ENCODE measurements around the gene ABI2. TPM values are rescaled to one million over a fixed set of nuclear protein-coding genes. Genes with fewer than 3 reads are reported as not detected.
"Not testable (repeated sequence)": the region's sequence is repeated elsewhere in the genome, so short reads cannot be mapped to it uniquely, and the experiment has no call there.

The ABI2 gene
- total and polyA plus RNA-seq, 4 donors = 5.4 to 10.5 (median 7.6) TPM

DNA sequence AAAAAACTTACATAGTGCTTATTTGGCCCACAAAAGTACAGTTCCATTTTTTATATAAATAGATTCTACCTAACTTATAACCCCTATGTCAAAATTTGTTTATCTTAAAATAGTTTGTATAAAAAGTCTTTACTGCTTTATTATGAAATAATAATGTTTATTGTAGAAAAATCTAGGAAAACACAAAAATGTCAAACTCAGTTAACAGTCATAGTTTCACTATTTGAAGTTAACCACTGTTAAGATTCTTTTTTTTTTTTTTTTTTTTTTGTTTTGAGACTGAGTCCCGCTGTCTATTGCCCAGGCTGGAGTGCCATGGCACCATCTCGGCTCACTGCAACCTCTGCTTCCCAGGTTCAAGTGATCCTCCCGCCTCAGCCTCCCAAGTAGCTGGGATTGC lies 26.5 kb upstream of the ABI2 start:
- Histone ChIP-seq H3K27ac (ENCODE audit: low read depth in 1 of 2, low read length in 2 of 2) (no peak overlapping the region), H3K27me3 (ENCODE audit: control insufficient read depth in 4 of 4, insufficient read depth in 4 of 4, low read length in 3 of 4) (no peaks in the 10 kb centered on the region), H3K9ac (ENCODE audit: low read depth in 1 of 2, low read length in 2 of 2) (no peak overlapping the region), H3K9me3 (ENCODE audit: control insufficient read depth in 4 of 4, low read length in 3 of 4) (no peaks in the 10 kb centered on the region), H3K4me1 (ENCODE audit: control insufficient read depth in 4 of 4, insufficient read depth in 4 of 4, low read length in 3 of 4) (no peaks in the 10 kb centered on the region), H3K36me3 (ENCODE audit: control insufficient read depth in 4 of 4, insufficient read depth in 3 of 4, low read depth in 1 of 4, low read length in 3 of 4) (peaks cover 2 to 4% (median 3%) of the 10 kb centered on the region in 4 donors), H3K4me3 (ENCODE audit: low read depth in 1 of 3, low read length in 3 of 3) (no peak overlapping the region)
- no peak for DNase-seq (ENCODE audit: low spot score)
- TF ChIP-seq, protein P1, sequence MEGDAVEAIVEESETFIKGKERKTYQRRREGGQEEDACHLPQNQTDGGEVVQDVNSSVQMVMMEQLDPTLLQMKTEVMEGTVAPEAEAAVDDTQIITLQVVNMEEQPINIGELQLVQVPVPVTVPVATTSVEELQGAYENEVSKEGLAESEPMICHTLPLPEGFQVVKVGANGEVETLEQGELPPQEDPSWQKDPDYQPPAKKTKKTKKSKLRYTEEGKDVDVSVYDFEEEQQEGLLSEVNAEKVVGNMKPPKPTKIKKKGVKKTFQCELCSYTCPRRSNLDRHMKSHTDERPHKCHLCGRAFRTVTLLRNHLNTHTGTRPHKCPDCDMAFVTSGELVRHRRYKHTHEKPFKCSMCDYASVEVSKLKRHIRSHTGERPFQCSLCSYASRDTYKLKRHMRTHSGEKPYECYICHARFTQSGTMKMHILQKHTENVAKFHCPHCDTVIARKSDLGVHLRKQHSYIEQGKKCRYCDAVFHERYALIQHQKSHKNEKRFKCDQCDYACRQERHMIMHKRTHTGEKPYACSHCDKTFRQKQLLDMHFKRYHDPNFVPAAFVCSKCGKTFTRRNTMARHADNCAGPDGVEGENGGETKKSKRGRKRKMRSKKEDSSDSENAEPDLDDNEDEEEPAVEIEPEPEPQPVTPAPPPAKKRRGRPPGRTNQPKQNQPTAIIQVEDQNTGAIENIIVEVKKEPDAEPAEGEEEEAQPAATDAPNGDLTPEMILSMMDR (IDR thresholded peaks at IDR 0.05; ENCODE audit: low read depth, low read length, missing input control) = no peak
- TF ChIP-seq SP1 (IDR thresholded peaks at IDR 0.05) (no peak), REST (IDR thresholded peaks at IDR 0.05) (no peak), NR2F2 (IDR thresholded peaks at IDR 0.05) (no peak), GABPA (IDR thresholded peaks at IDR 0.05 in 1 of 2, conservative IDR thresholded peaks at IDR 0.05 in 1 of 2) (no peak), EGR1 (IDR thresholded peaks at IDR 0.05; ENCODE audit: low read depth in 2 of 2) (no peak), JUND (IDR thresholded peaks at IDR 0.05) (no peak)
- WGBS = 98% methylated on average over 3 of the region's 3 CpGs

- H3K27me3 ChIP-seq (ENCODE audit: control insufficient read depth in 4 of 4, insufficient read depth in 4 of 4, low read length in 3 of 4); H3K36me3 ChIP-seq (ENCODE audit: control insufficient read depth in 4 of 4, insufficient read depth in 3 of 4, low read depth in 1 of 4, low read length in 3 of 4); H3K27ac ChIP-seq (ENCODE audit: low read depth in 1 of 2, low read length in 2 of 2); H3K9me3 ChIP-seq (ENCODE audit: control insufficient read depth in 4 of 4, low read length in 3 of 4); DNase-seq (ENCODE audit: low spot score); H3K4me1 ChIP-seq (ENCODE audit: control insufficient read depth in 4 of 4, insufficient read depth in 4 of 4, low read length in 3 of 4); H3K9ac ChIP-seq (ENCODE audit: low read depth in 1 of 2, low read length in 2 of 2); H3K4me3 ChIP-seq (ENCODE audit: low read depth in 1 of 3, low read length in 3 of 3): not testable (repeated sequence)
- 97% methylated on average over 8 of the region's 8 CpGs for WGBS
Observed at GRCh38 chr2:203302586-203302985, 25.6 kb upstream of the ABI2 start.

DNA sequence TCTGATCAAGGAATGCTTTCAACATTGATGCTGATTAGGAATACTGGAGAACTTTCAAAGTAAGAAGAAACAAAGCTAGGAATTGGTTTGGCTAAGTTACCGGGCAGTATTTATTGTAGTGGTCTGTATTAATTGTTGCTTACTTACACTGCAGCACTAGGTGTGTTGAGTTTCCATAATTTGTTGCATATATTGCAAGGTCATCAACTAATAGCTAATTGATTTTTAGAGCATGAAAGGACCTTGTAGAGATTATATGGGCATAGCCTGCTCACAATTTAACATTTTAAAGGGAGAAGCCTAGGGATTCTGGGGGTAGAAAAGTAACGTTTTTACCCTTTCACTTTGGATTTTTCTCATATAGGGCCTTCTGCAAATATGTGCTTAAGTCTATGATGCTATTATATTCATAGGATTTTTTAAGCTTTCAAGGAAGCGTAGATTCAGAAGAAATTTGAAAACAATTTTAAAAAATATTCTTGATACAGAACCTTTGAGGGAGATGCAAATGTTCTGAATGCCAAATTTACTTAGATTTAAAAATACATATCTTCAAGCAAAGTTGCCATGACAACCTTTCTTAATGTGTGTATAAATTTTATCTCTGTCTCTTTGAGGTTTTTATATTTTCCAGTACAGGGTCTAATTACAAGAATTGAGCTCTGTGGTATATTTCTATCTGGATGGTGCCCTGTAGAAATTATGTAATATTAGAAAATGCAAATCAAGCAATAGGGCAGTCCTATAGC lies 17.3 kb upstream of the ABI2 start:
- WGBS = 92% methylated on average over 3 of the region's 3 CpGs
- H3K4me3 ChIP-seq (ENCODE audit: low read depth in 1 of 3, low read length in 3 of 3) = no peak overlapping the region
- H3K36me3 ChIP-seq (ENCODE audit: control insufficient read depth in 4 of 4, insufficient read depth in 3 of 4, low read depth in 1 of 4, low read length in 3 of 4) = peaks cover 0 to 2% (median under 1%) of the 10 kb centered on the region in 4 donors
- no peak overlapping the region for H3K27ac ChIP-seq (ENCODE audit: low read depth in 1 of 2, low read length in 2 of 2)
- H3K9me3 ChIP-seq (ENCODE audit: control insufficient read depth in 4 of 4, low read length in 3 of 4) = no peaks in the 10 kb centered on the region
- H3K4me1 ChIP-seq (ENCODE audit: control insufficient read depth in 4 of 4, insufficient read depth in 4 of 4, low read length in 3 of 4) = no peaks in the 10 kb centered on the region
- no peak for DNase-seq (ENCODE audit: low spot score)
- H3K9ac ChIP-seq (ENCODE audit: low read depth in 1 of 2, low read length in 2 of 2) = no peak overlapping the region
- no peaks in the 10 kb centered on the region for H3K27me3 ChIP-seq (ENCODE audit: control insufficient read depth in 4 of 4, insufficient read depth in 4 of 4, low read length in 3 of 4)
- TF ChIP-seq TAF1 (conservative IDR thresholded peaks at IDR 0.05) (no peak), SP1 (IDR thresholded peaks at IDR 0.05) (no peak)
- TF ChIP-seq, protein P2, sequence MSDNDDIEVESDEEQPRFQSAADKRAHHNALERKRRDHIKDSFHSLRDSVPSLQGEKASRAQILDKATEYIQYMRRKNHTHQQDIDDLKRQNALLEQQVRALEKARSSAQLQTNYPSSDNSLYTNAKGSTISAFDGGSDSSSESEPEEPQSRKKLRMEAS (IDR thresholded peaks at IDR 0.05) = no peak

Data from liver (tissue), 9 donors.